ENCODE data around the gene WWC2.

- TF ChIP-seq POLR2A (IDR thresholded peaks at IDR 0.05) (no peak), CTCF (IDR thresholded peaks at IDR 0.05) (no peak)
Observed at GRCh38 chr4:183071222-183071621, 27.8 kb upstream of the WWC2 start.

All from esophagus squamous epithelium (tissue), 4 donors.